HG03196 (cell line): ENCODE data around the gene CTNNA3.

ENCODE experiments used
- ATAC-seq: cut with Tn5 transposase; IDR thresholded peaks from one replicate; pipeline ENCODE4 v1.9.1; 2021; ENCODE audit not compliant: unreplicated experiment

Gene CTNNA3

GRCh38 chr10:66587680-66588050 is 1108.3 kb downstream of the CTNNA3 start:
- ATAC-seq = no peak

DNA sequence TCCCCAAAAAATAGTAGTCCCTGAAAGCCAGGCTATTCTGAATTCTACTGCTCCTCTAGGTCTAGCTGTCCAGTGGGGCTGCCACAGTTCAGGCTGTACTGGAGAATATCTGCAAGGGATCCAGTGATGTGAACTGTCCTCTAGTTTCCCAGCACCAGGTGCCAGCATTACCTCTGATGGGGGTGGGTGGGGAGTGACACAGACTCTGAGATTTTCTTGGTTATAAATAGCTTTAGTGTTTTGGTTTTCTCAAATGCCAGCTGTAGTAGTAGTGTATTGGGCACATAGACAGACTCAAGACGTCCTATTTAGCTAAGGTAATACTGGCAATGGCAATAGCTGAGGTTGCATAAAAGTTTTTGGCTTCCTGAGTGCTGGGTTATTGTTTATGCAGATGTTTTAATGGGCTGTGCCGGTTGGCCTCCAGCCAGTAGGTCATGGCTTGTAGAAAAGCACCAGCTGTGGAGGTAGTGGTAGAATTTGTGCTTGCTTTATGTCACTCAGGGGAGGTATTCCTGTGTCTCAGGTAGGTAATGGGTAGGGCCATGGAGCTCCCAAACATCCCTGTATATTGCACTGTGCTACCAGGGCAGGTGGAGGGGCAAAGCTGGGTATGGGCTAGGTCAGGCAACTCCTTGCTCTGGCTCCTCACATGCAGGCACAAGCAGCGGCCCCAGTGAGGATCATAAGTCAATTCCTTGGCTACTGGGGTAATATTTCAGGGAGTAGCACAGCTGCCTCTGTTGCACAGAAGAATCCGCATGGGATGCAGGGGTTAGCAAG is 1108.9 kb downstream of the CTNNA3 start:
- ATAC-seq = no peak

DNA sequence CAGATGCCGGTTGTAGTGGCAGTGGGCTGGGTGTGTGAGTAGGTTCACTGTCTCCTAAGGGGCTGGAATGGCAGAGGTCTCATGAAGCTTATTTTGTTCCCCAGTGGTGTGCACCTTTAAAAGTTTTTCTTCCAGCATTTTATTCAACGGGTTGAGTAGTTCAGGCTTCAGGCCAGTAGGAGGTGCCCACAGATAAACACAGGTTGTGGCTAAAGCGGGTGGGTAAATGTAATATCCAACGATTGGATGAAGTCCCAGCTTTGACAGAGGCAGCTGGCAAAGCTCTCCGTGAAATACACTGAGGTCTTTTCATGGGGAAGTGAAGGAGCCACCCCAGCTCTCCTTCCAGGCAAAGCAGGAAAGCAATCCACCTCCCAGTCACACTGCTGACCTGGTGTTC is 1109.9 kb downstream of the CTNNA3 start:
- ATAC-seq = no peak

- ATAC-seq = no peak
Measured at GRCh38 chr10:66575251-66575855, 1120.6 kb downstream of the CTNNA3 start.

GRCh38 chr10:66572700-66573099 is 1123.3 kb downstream of the CTNNA3 start:
- no peak for ATAC-seq

DNA sequence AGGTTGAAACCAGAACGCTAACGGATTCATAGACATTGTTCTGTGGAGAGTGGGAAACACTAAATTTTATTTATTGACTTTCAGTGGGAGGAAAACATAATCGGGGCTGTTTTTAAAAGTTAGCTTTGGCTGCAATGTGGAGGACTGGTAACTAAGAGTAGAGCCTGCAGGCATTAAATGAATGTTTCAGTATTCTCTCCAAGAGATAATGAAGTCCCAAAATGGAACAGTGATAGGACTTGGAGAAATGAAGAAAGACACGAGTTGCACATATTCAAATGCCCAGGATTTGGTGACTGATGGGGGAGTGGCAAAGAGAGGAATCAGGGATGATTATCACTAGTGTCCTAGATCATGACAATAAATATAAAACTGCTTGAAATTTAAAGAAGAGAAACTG is 1130.0 kb downstream of the CTNNA3 start:
- ATAC-seq = no peak

DNA sequence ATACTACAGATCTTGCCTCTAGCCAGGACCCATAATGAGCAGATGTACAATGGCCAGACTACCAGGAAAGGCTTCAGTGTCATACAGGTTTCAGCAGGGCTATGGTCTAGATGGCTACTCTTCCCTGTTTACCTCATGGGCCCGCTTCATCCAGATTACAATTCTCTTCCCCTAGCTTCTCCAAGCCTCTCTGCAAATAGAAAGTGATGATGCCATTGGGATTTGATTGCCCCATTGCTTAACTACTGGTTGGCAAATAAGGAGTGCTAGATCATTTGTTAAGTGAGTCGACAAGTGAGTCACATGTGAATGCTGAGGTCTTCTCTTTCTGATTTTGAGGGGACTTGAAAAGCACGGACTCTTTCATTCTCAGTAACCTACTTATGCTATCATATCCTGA is 1131.7 kb downstream of the CTNNA3 start:
- no peak for ATAC-seq

GRCh38 chr10:66555061-66555460 is 1140.9 kb downstream of the CTNNA3 start:
- ATAC-seq = no peak

DNA sequence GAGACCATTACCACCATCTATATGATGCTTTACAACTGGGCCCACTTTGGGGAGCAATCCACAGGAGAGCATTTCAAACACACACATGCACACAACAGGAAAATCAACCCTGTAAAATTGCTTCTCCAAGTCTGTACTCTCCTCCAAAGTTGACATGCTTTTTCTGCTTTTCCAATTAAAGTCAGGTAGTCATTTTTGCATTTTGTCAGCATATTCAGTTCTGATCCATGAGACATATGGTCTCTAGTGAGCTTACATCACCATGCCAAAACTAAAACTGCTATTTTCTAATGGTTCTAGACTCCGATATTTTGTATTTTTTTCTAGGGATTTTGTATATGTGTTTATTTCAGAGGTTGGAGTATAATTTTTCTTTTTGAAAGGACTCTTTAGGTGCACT is 1143.7 kb downstream of the CTNNA3 start:
- ATAC-seq = no peak

GRCh38 chr10:66550351-66550750 is 1145.6 kb downstream of the CTNNA3 start:
- no peak for ATAC-seq

GRCh38 chr10:66538908-66539307 is 1157.1 kb downstream of the CTNNA3 start:
- no peak for ATAC-seq

- ATAC-seq = no peak
Measured at GRCh38 chr10:66538371-66538770, 1157.6 kb downstream of the CTNNA3 start.

- no peak for ATAC-seq
Measured at GRCh38 chr10:66537186-66537585, 1158.8 kb downstream of the CTNNA3 start.

DNA sequence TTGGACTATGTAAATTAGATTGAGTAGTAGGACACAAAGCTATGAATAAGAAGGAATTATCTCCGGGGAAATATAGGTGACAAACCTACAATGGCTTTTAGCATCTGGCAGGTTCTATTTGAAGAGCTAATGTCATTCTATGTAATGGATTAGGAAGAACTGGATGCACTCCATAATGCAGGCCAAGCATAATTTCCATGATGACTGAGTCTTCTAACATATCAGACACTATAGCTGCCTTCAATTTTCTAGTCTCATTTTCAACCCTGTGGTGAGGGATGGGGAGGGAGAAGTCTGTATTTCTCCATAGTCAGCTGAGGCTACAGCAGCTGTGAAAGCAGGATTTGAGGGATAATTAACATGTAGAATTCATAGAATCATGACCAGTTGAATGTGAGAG is 1160.6 kb downstream of the CTNNA3 start:
- no peak for ATAC-seq

GRCh38 chr10:66534866-66535265 is 1161.1 kb downstream of the CTNNA3 start:
- ATAC-seq = no peak

DNA sequence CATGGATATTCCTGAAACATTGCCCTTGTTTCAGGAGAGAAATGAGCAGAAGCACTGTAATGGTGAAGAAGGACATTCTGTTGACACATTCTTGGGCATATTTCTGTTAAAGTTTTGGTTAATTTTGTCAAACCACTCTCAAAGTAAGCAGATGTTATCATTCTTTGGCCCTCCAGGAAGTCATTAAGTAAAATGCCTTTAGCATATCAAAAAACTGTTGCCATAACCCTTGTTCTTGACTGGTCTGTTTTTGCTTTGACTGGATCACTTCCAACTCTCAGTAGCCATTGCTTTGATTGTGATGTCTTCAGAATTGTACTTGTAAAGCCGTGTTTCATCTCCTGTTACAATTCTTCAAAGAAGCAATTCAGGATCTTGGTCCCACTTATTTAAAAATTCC is 1174.5 kb downstream of the CTNNA3 start:
- no peak for ATAC-seq

- no peak for ATAC-seq
Measured at GRCh38 chr10:66519616-66520015, 1176.4 kb downstream of the CTNNA3 start.

GRCh38 chr10:66514666-66515065 is 1181.3 kb downstream of the CTNNA3 start:
- ATAC-seq = no peak

DNA sequence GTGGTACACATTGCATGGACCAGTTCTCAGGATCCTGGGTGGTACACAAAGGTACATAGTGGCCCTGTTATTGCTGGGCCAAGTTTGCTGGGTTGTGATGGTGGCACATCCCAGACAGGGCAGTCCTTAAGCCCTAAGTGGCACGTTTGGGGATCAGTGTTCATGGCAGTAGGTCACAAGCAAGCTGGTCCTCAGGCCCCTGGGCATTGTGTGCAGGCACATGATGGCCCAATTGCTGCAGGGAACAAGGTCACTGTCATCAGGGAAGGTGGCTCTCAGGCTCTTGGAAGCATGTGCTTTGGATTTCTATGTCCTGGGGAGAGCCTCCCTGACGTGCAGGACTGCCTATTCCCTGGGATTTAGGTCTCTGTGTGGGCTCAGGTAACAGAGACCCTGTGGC is 1182.5 kb downstream of the CTNNA3 start:
- no peak for ATAC-seq

GRCh38 chr10:66505003-66505657 is 1190.9 kb downstream of the CTNNA3 start:
- ATAC-seq = no peak

- no peak for ATAC-seq
Measured at GRCh38 chr10:66501356-66501755, 1194.6 kb downstream of the CTNNA3 start.

- ATAC-seq = no peak
Measured at GRCh38 chr10:66483966-66484365, 1212.0 kb downstream of the CTNNA3 start.
